Hepatocyte (in vitro differentiated cells): ENCODE data around the gene IQCF5. TPM values are rescaled to one million over a fixed set of nuclear protein-coding genes. Genes with fewer than 3 reads are reported as not detected.

Source experiments
- DNase-seq: peaks from one replicate; pipeline ENCODE4 v3.0.0-alpha.2; 2016; ENCODE audit warnings: low spot score
- H2AFZ ChIP-seq: fragments of 200-600 bp; sonication (generic); 2 replicates; pipeline ENCODE4 v1.6.0; 2016; ENCODE audit warnings: antibody characterized with exemption, mild to moderate bottlenecking
- H3K27ac ChIP-seq: fragments of 200-600 bp; sonication (generic); 2 replicates; pipeline ENCODE4 v1.5.1; 2016; ENCODE audit warnings: mild to moderate bottlenecking
- H3K27me3 ChIP-seq: fragments of 200-600 bp; sonication (generic); 2 replicates; pipeline ENCODE4 v1.6.1; 2016
- H3K36me3 ChIP-seq: fragments of 200-600 bp; sonication (generic); replicated peaks from 2 replicates; pipeline ENCODE4 v1.5.1; 2016; ENCODE audit warnings: low read depth; ENCODE audit not compliant: insufficient read depth
- H3K4me1 ChIP-seq: fragments of 200-600 bp; sonication (generic); 2 replicates; pipeline ENCODE4 v1.5.1; 2016; ENCODE audit warnings: mild to moderate bottlenecking, moderate library complexity; ENCODE audit not compliant: insufficient read depth
- H3K4me2 ChIP-seq: fragments of 200-600 bp; sonication (generic); 2 replicates; pipeline ENCODE4 v1.6.0; 2016
- H3K4me3 ChIP-seq: fragments of 200-600 bp; sonication (generic); 2 replicates; pipeline ENCODE4 v1.5.1; 2016; ENCODE audit warnings: mild to moderate bottlenecking
- H3K79me2 ChIP-seq: fragments of 200-600 bp; sonication (generic); 2 replicates; pipeline ENCODE4 v1.6.0; 2017; ENCODE audit warnings: mild to moderate bottlenecking
- H3K9me2 ChIP-seq: fragments of 200-600 bp; sonication (generic); replicated peaks from 2 replicates; pipeline ENCODE4 v1.6.0; 2017; ENCODE audit warnings: mild to moderate bottlenecking; ENCODE audit not compliant: insufficient read depth
- H3K9me3 ChIP-seq: fragments of 200-600 bp; sonication (generic); 2 replicates; pipeline ENCODE4 v1.5.1; 2016; ENCODE audit warnings: low read depth, mild to moderate bottlenecking
- H4K20me1 ChIP-seq: fragments of 200-600 bp; sonication (generic); 2 replicates; pipeline ENCODE4 v1.6.0; 2016; ENCODE audit warnings: mild to moderate bottlenecking; ENCODE audit not compliant: insufficient read depth, poor library complexity, severe bottlenecking
- CTCF ChIP-seq: fragments of 200-600 bp; sonication (generic); IDR thresholded peaks from 2 replicates; pipeline ENCODE4 v1.5.1; 2016; ENCODE audit warnings: antibody characterized with exemption, mild to moderate bottlenecking; ENCODE audit not compliant: poor library complexity
- EZH2 ChIP-seq: fragments of 200-600 bp; sonication (generic); IDR thresholded peaks from 2 replicates; pipeline ENCODE4 v1.6.1; 2016; ENCODE audit warnings: antibody characterized with exemption, mild to moderate bottlenecking, borderline replicate concordance
- EZH2phosphoT487 ChIP-seq: fragments of 200-600 bp; sonication (generic); IDR thresholded peaks from one replicate; pipeline ENCODE4 v1.6.1; 2018; ENCODE audit warnings: antibody characterized with exemption, mild to moderate bottlenecking, low read depth, moderate library complexity; ENCODE audit not compliant: unreplicated experiment, severe bottlenecking
- WGBS: methylation state at CpG from one replicate; pipeline ENCODE4 v1.1.6; 2016; ENCODE audit warnings: low lambda C conversion rate; ENCODE audit errors: missing lambda C conversion rate; 5-methylcytosine and 5-hydroxymethylcytosine counted together
- polyA plus RNA-seq: library from polyadenylated mRNA; unstranded; fragments of >200 nt; fragmentation: Nextera tagmentation; extraction: Ambion mirVana; gene quantifications from 2 replicates; pipeline ENCODE4 v1.2.1, GENCODE V29; 2016
- total RNA-seq: library from RNA; depleted of rRNA; stranded (reverse); fragments of >200 nt; gene quantifications from 2 replicates; pipeline ENCODE4 v1.2.3, GENCODE V29; 2014

Gene IQCF5
- total and polyA plus RNA-seq, 2 experiments from 2014 or later, result not detected

GRCh38 chr3:51896607-51897305 lies 21.4 kb upstream of the IQCF5 start:
- Histone ChIP-seq H3K4me3 (no peak overlapping the region), H3K9me3 (no peaks in the 10 kb centered on the region), H3K4me2 (no peak overlapping the region), H2AFZ (no peak overlapping the region), H3K4me1 (no peaks in the 10 kb centered on the region), H3K27me3 (peaks cover 7% of the 10 kb centered on the region), H3K9me2 (no peaks in the 10 kb centered on the region), H4K20me1 (no peaks in the 10 kb centered on the region), H3K79me2 (no peaks in the 10 kb centered on the region), H3K27ac (no peak overlapping the region), H3K36me3 (no peaks in the 10 kb centered on the region)
- WGBS, result 94% methylated on average over 10 of the region's 10 CpGs
- DNase-seq, result no peak
- TF ChIP-seq CTCF (no peak), EZH2 (no peak), EZH2phosphoT487 (no peak)

- no peak overlapping the region for H2AFZ ChIP-seq
- no peak overlapping the region for H3K27ac ChIP-seq
- no peaks in the 10 kb centered on the region for H3K9me3 ChIP-seq
- H3K79me2 ChIP-seq, result no peaks in the 10 kb centered on the region
- no peak for DNase-seq
- no peak for TF ChIP-seq EZH2
- no peak for TF ChIP-seq EZH2phosphoT487
- no peak for TF ChIP-seq CTCF
- WGBS, result 95% methylated on average over 16 of the region's 16 CpGs
- H3K4me1 ChIP-seq, result no peaks in the 10 kb centered on the region
- peaks cover 7% of the 10 kb centered on the region for H3K27me3 ChIP-seq
- no peak overlapping the region for H3K4me3 ChIP-seq
- H4K20me1 ChIP-seq, result no peaks in the 10 kb centered on the region
- no peak overlapping the region for H3K4me2 ChIP-seq
- H3K9me2 ChIP-seq, result no peaks in the 10 kb centered on the region
- no peaks in the 10 kb centered on the region for H3K36me3 ChIP-seq
Observed at GRCh38 chr3:51894939-51895338, 19.5 kb upstream of the IQCF5 start.

- Histone ChIP-seq H3K27ac (no peak overlapping the region), H3K36me3 (no peaks in the 10 kb centered on the region), H3K4me3 (no peak overlapping the region), H2AFZ (no peak overlapping the region), H3K79me2 (no peaks in the 10 kb centered on the region), H3K27me3 (peaks cover 7% of the 10 kb centered on the region), H3K4me2 (no peak overlapping the region), H3K4me1 (no peaks in the 10 kb centered on the region), H4K20me1 (no peaks in the 10 kb centered on the region), H3K9me2 (no peaks in the 10 kb centered on the region), H3K9me3 (no peaks in the 10 kb centered on the region)
- DNase-seq, result no peak
- 79% methylated on average over 4 of the region's 4 CpGs for WGBS
- TF ChIP-seq CTCF (no peak), EZH2phosphoT487 (no peak), EZH2 (no peak)
Observed at GRCh38 chr3:51894391-51894790, 19.0 kb upstream of the IQCF5 start.
